ENCODE results near the gene ANXA7.

- TF ChIP-seq POLR2AphosphoS5 (IDR thresholded peaks at IDR 0.05; ENCODE audit: borderline replicate concordance, low read depth, low read length) (no peak), EZH2 (IDR thresholded peaks at IDR 0.05) (no peak)
Measured at GRCh38 chr10:73379064-73379748, 34.7 kb downstream of the ANXA7 start.
